Measurements from ENCODE around the gene RNF212B. TPM values are rescaled to one million over a fixed set of nuclear protein-coding genes. Genes with fewer than 3 reads are reported as not detected.

RNF212B gene
- total and polyA plus RNA-seq, 11 donors: not detected

DNA sequence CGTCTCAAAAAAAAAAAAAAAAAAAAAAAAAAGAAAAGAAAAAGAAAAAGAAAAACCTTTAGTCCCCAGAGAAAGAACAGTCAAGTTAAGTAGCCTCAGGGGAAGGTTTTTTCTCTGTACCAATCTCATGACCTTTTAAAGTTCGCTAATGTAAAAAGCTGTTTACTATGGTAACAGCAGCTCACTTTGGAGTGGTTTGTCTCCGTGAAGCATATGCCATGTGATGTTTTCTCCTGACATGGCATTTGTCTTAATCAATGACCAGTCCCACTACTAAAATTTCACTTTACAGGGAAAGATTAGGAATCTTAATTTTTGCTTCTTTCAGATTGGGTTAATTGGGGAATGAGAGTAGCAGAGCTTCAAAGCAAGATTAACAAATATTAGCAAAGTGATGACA is 4.3 kb downstream of the RNF212B start:
- H3K4me3 ChIP-seq: no peak overlapping the region
- no peak for DNase-seq
- 78 to 85% (median 80%) methylated on average over 2 to 3 of the region's 3 CpGs for WGBS, 4 donors

DNA sequence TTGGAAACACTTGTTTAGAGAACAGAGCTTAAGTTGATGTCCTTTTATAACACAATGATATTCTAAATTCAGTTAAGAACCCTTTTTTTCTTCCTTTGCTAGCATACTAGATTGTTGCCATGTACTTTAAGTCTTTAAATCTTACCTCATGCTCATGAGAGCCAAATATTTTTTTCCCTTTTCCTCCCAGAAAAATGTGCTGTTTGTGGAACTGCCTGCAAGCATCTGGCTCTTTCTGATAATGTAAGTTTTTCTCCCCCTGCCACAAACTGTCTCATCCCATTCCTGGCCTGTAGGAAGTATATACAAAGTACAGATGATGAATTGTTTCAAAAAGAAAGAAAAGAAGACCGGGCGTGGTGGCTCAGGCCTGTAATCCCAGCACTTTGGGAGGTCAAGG is 5.3 kb downstream of the RNF212B start:
- DNase-seq (no peak), ATAC-seq (no peak)
- WGBS, 4 donors: 39 to 82% (median 78%) methylated on average over 2 of the region's 2 CpGs
- intact Hi-C loops (cut with DNase I): no loop called here
- Histone ChIP-seq H3K4me3 (no peak overlapping the region), H3K27ac (no peak overlapping the region), H3K36me3 (no peaks in the 10 kb centered on the region), H3K9me3 (no peaks in the 10 kb centered on the region), H3K27me3 (no peaks in the 10 kb centered on the region), H3K4me1 (peaks cover 0 to 2% (median 0%) of the 10 kb centered on the region in 12 donors)
- no peak for TF ChIP-seq POLR2A (IDR thresholded peaks at IDR 0.05)
- TF ChIP-seq, protein P1, sequence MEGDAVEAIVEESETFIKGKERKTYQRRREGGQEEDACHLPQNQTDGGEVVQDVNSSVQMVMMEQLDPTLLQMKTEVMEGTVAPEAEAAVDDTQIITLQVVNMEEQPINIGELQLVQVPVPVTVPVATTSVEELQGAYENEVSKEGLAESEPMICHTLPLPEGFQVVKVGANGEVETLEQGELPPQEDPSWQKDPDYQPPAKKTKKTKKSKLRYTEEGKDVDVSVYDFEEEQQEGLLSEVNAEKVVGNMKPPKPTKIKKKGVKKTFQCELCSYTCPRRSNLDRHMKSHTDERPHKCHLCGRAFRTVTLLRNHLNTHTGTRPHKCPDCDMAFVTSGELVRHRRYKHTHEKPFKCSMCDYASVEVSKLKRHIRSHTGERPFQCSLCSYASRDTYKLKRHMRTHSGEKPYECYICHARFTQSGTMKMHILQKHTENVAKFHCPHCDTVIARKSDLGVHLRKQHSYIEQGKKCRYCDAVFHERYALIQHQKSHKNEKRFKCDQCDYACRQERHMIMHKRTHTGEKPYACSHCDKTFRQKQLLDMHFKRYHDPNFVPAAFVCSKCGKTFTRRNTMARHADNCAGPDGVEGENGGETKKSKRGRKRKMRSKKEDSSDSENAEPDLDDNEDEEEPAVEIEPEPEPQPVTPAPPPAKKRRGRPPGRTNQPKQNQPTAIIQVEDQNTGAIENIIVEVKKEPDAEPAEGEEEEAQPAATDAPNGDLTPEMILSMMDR (IDR thresholded peaks at IDR 0.05): no peak

More for the DNA sequence above, 4.3 kb downstream of the RNF212B start:
- TF ChIP-seq, protein P1 (IDR thresholded peaks at IDR 0.05): no peak
- no peak for TF ChIP-seq POLR2A (IDR thresholded peaks at IDR 0.05)
- Histone ChIP-seq H3K36me3 (no peaks in the 10 kb centered on the region), H3K27ac (no peak overlapping the region), H3K4me1 (peaks cover 0 to 9% (median 0%) of the 10 kb centered on the region in 12 donors), H3K9me3 (no peaks in the 10 kb centered on the region), H3K27me3 (peaks cover 0 to 3% (median 0%) of the 10 kb centered on the region in 9 donors)
- intact Hi-C loops (cut with DNase I): no loop called here
- ATAC-seq: no peak

DNA sequence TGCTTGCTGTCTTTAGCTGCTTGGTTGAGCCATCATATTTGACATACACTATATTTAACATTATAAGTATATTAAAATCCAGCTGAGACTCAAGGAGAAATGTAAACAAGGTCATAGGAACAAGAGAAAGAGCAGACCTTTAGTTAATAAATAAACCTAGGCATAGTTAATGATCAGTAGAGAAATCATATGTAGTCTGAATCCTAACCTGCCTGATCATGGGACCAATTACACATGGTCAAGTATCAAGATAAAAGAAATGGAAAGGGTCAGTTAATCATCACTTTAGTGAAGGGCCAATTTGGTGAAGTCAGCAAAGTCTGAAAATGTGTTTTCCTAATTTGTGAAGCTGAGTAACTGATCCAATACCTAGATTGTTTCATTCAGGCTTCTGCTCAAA is 7.5 kb downstream of the RNF212B start:
- intact Hi-C loops (cut with DNase I): no loop called here
- TF ChIP-seq, protein P1 (IDR thresholded peaks at IDR 0.05): no peak
- no peak for TF ChIP-seq POLR2A (IDR thresholded peaks at IDR 0.05)
- ATAC-seq: no peak

DNA sequence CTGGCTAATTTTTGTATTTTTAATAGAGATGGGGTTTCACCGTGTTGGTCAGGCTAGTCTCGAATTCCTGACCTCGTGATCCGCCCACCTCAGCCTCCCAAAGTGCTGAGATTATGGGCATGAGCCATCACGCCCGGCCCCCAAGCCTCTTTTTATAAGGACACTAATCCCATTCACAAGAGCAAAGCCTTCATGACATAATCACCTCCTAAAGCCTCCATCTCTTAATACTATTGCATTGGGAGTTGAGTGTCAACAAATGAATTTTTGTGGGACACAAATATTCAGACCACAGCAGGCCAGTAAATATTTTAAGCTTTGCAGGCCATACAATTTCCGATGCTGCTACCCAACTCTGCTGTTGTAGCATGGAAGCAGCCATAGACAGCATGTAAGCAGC is 10.9 kb downstream of the RNF212B start:
- WGBS, 4 donors: 91 to 94% (median 92%) methylated on average over 7 of the region's 7 CpGs
- no peak for ATAC-seq
- Histone ChIP-seq H3K4me3 (no peak overlapping the region), H3K27me3 (peaks cover 0 to 10% (median 0%) of the 10 kb centered on the region in 9 donors), H3K36me3 (no peaks in the 10 kb centered on the region), H3K27ac (no peak overlapping the region), H3K4me1 (no peaks in the 10 kb centered on the region), H3K9me3 (no peaks in the 10 kb centered on the region)
- DNase-seq: no peak
- TF ChIP-seq, protein P1 (IDR thresholded peaks at IDR 0.05): no peak
- TF ChIP-seq POLR2A (IDR thresholded peaks at IDR 0.05): no peak
- intact Hi-C loops (cut with DNase I): no loop called here

More for the DNA sequence above, 7.5 kb downstream of the RNF212B start:
- no peaks in the 10 kb centered on the region for H3K9me3 ChIP-seq
- no peaks in the 10 kb centered on the region for H3K27me3 ChIP-seq
- DNase-seq: no peak
- no peak overlapping the region for H3K27ac ChIP-seq
- H3K4me1 ChIP-seq: no peaks in the 10 kb centered on the region
- H3K36me3 ChIP-seq: no peaks in the 10 kb centered on the region
- H3K4me3 ChIP-seq: no peak overlapping the region

Data from heart left ventricle (tissue), 16 donors.